HepG2 (cell line): ENCODE measurements around the gene GJB4. TPM values are rescaled to one million over a fixed set of nuclear protein-coding genes. Genes with fewer than 3 reads are reported as not detected.

Source experiments
- ATAC-seq: fragments of 200-7000 bp; cut with Tn5 transposase; 3 replicates; pipeline ENCODE4 v1.9.1; 2020; ENCODE audit warnings: mild to moderate bottlenecking, moderate library complexity
- BruUV-seq: library from RNA; stranded (reverse); fragments of 400-500 nt; replicated peaks from 2 replicates; lab custom pipeline; 2021; lab: Mats Ljungman, UMichigan
- CTCF ChIA-PET: fragments of 300-600 bp; formaldehyde crosslinking; extraction: SDS; loops from one replicate; lab custom pipeline; 2021; ENCODE audit warnings: low total read pairs, inconsistent platforms, low intra/inter-chr PET ratio; lab: Yijun Ruan, JAX
- POLR2A ChIA-PET: fragments of 350-600 bp; sonication (Branson Sonifier 250); formaldehyde crosslinking; loops from one replicate; lab custom pipeline; 2020; ENCODE audit warnings: antibody characterized with exemption, inconsistent platforms; lab: Yijun Ruan, JAX
- DNase-seq: peaks from one replicate; pipeline ENCODE4 v3.0.0-alpha.2; 2015; ENCODE audit warnings: low spot score
- FAIRE-seq: peaks from 3 replicates; lab custom pipeline; 2011; peaks lifted over from hg19 to GRCh38; lab: Jason Lieb, UNC
- H2AFZ ChIP-seq: one replicate; pipeline ENCODE4 v1.6.1; 2011; ENCODE audit warnings: low read length, inconsistent platforms
- H3K27ac ChIP-seq: fragments of 300-600 bp; 3 replicates; pipeline ENCODE4 v1.8.0; 2011; ENCODE audit warnings: mixed run types, mild to moderate bottlenecking, mixed read lengths, low read length, inconsistent platforms; ENCODE audit not compliant: insufficient read depth; ENCODE audit errors: extremely low read length
- H3K27me3 ChIP-seq, 2 experiments: fragments of 200-600 bp in 1 of 2; 2 replicates in 1 of 2; 3 replicates in 1 of 2; pipeline versions ENCODE4 v1.6.0 to v1.8.0; 2011; ENCODE audit warnings: low read length in 2 of 2, mild to moderate bottlenecking in 2 of 2, moderate library complexity in 2 of 2, inconsistent platforms in 1 of 2; ENCODE audit not compliant: insufficient read depth in 2 of 2, control insufficient read depth in 1 of 2
- H3K36me3 ChIP-seq, 2 experiments: fragments of 200-600 bp in 1 of 2; replicated peaks in 1 of 2; 2 replicates in 1 of 2; 3 replicates in 1 of 2; pipeline versions ENCODE4 v1.5.1 to v1.8.0; 2011; ENCODE audit warnings: low read length in 2 of 2, inconsistent platforms in 1 of 2; ENCODE audit not compliant: insufficient read depth in 2 of 2, control insufficient read depth in 1 of 2
- H3K4me1 ChIP-seq: 2 replicates; pipeline ENCODE4 v1.5.1; 2012; ENCODE audit warnings: low read length, inconsistent platforms; ENCODE audit not compliant: insufficient read depth
- H3K4me2 ChIP-seq: 2 replicates; pipeline ENCODE4 v1.6.0; 2011; ENCODE audit warnings: low read depth, low read length, inconsistent platforms
- H3K4me3 ChIP-seq, 3 experiments: fragments of 200-600 bp in 1 of 3; sonication (generic), shearing (Covaris generic) in 1 of 3; replicated peaks in 1 of 3; 2 replicates each; pipeline ENCODE4 v1.5.1; 2011 to 2016; ENCODE audit warnings: low read length in 3 of 3, inconsistent platforms in 2 of 3, low read depth in 2 of 3, mild to moderate bottlenecking in 2 of 3, control low read depth in 1 of 3, mixed read lengths in 1 of 3; ENCODE audit not compliant: insufficient read depth in 1 of 3
- H3K79me2 ChIP-seq: one replicate; pipeline ENCODE4 v1.6.1; 2011; ENCODE audit warnings: low read length, inconsistent platforms; ENCODE audit not compliant: insufficient read depth
- H3K9ac ChIP-seq: 2 replicates; pipeline ENCODE4 v1.6.0; 2011; ENCODE audit warnings: mild to moderate bottlenecking, low read depth, low read length, inconsistent platforms; ENCODE audit not compliant: insufficient read depth
- H3K9me3 ChIP-seq: 2 replicates; pipeline ENCODE4 v1.5.1; 2012; ENCODE audit warnings: mild to moderate bottlenecking, low read length
- H4K20me1 ChIP-seq: 2 replicates; pipeline ENCODE4 v1.6.0; 2011; ENCODE audit warnings: inconsistent platforms, mild to moderate bottlenecking, low read length, moderate library complexity; ENCODE audit not compliant: insufficient read depth
- BHLHE40 ChIP-seq: IDR thresholded peaks from 2 replicates; pipeline ENCODE4 v1.6.1; 2011; ENCODE audit warnings: low read length, improper control_type of control experiment
- FUBP1 ChIP-seq: sonication (generic); formaldehyde crosslinking; IDR thresholded peaks from 2 replicates; pipeline ENCODE4 v1.5.1; 2020; ENCODE audit warnings: missing genetic modification reagents, mild to moderate bottlenecking, borderline replicate concordance
- THAP9 ChIP-seq: sonication (generic); formaldehyde crosslinking; IDR thresholded peaks from 2 replicates; pipeline ENCODE4; 2020; ENCODE audit warnings: missing genetic modification reagents, mild to moderate bottlenecking, borderline replicate concordance
- ZBTB21 ChIP-seq: sonication (generic); formaldehyde crosslinking; IDR thresholded peaks from 2 replicates; pipeline ENCODE4 v1.4.0; 2020; ENCODE audit warnings: missing genetic modification reagents
- ZBTB25 ChIP-seq: IDR thresholded peaks from 2 replicates; pipeline ENCODE4 v1.6.1; 2018; ENCODE audit warnings: missing genetic modification reagents
- ZNF557 ChIP-seq: sonication (generic); formaldehyde crosslinking; IDR thresholded peaks from 2 replicates; pipeline ENCODE4 v1.4.0; 2020; ENCODE audit warnings: missing genetic modification reagents
- WGBS: methylation state at CpG from one replicate; pipeline ENCODE4 v1.1.6; 2017; ENCODE audit warnings: low lambda C conversion rate; 5-methylcytosine and 5-hydroxymethylcytosine counted together
- in situ Hi-C: cut with HindIII; loops from 2 replicates; pipeline ENCODE4 v1.10.0; 2017; ENCODE audit warnings: low pct_unique_long_range_greater_than_20kb; ENCODE audit not compliant: extremely low pct_ligation_motif_present
- intact Hi-C: fragments of 100-400 bp; cut with micrococcal nuclease; formaldehyde crosslinking; loops from one replicate; pipeline ENCODE4 v1.10.0; 2022; ENCODE audit not compliant: unreplicated experiment
- polyA plus RNA-seq, 8 experiments: library from polyadenylated mRNA; depleted of rRNA in 3 of 8; stranded (reverse) in 7 of 8; unstranded in 1 of 8; fragments of >200 nt; fragmentation: Illumina TruSeq in 4 of 8; extraction: Trizol in 4 of 8; gene quantifications; 2 replicates each; pipeline versions ENCODE4 v1.2.1 to v1.2.3, GENCODE V29; 2011 to 2016; ENCODE audit warnings: low read depth in 4 of 8, missing spikeins in 1 of 8, mixed read lengths in 1 of 8; ENCODE audit not compliant: insufficient read depth in 1 of 8
- total RNA-seq, 5 experiments: library from RNA; depleted of rRNA; stranded (reverse); fragments of >200 nt; fragmentation: Illumina TruSeq; extraction: Trizol; gene quantifications; 2 replicates each; pipeline ENCODE4 v1.2.3, GENCODE V29; 2016; ENCODE audit warnings: low read depth in 1 of 5

The GJB4 gene
- total and polyA plus RNA-seq, 2 of the 13 experiments (the other 11 are each of a cell fraction or from before 2014, with no cell fraction given): not detected

- TF ChIP-seq THAP9: no peak
- TF ChIP-seq FUBP1 (CRISPR knock-in tag): no peak
- no peak for TF ChIP-seq ZBTB25
- TF ChIP-seq ZNF557 (CRISPR knock-in tag): no peak
- TF ChIP-seq, all 625 proteins: peak for 0
Measured at GRCh38 chr1:34779005-34779404, 19.5 kb downstream of the GJB4 start (continued).

GRCh38 chr1:34779526-34779925, 20.0 kb downstream of the GJB4 start:
- H4K20me1 ChIP-seq: no peaks in the 10 kb centered on the region
- BruUV-seq: no TSS peak
- H3K36me3 ChIP-seq: no peaks in the 10 kb centered on the region
- H3K27ac ChIP-seq: no peak overlapping the region
- intact Hi-C loops: no loop called here
- DNase-seq: no peak
- CTCF ChIA-PET: no interaction called here
- no peak overlapping the region for H2AFZ ChIP-seq
- no peak for TF ChIP-seq BHLHE40
- no peak for TF ChIP-seq ZBTB21 (CRISPR knock-in tag)
- POLR2A ChIA-PET: no interaction called here
- no peak overlapping the region for H3K9ac ChIP-seq
- no peak for FAIRE-seq
- no peaks in the 10 kb centered on the region for H3K9me3 ChIP-seq
- H3K27me3 ChIP-seq: peaks cover 10 to 38% of the 10 kb centered on the region in 2 experiments; a peak in 4 of 5 replicates
- H3K4me3 ChIP-seq: no peak overlapping the region
- ATAC-seq: no peak
- in situ Hi-C loops: no loop called here
- no peaks in the 10 kb centered on the region for H3K4me1 ChIP-seq
- H3K4me2 ChIP-seq: no peak overlapping the region
- H3K79me2 ChIP-seq: no peaks in the 10 kb centered on the region
- 20% methylated on average over 5 of the region's 5 CpGs for WGBS
